ENCODE measurements around the gene CD36. TPM values are rescaled to one million over a fixed set of nuclear protein-coding genes. Genes with fewer than 3 reads are reported as not detected.

CD36 gene
- total and polyA plus RNA-seq, 3 donors from 2014 or later: 5.6 to 19.8 (median 12.8) TPM

DNA sequence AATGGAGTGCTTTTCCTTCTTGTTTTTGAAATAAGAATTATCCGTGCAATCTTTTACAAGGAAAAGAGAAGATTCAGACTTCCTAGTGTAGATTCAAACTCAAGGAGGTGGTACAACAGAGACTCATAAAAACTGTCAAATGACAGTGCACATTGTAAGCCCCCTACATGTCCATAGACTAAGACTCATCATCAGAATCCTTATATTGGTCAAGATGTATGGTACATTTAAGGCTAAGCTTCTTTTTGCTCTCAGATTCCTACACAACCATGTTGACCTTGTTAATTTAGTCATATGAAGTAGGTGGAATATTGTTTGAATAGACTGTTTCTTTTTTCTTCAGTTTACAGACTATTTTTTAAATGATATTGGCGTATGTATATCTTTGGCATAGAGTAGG, 11.6 kb downstream of the CD36 start:
- WGBS, 2 donors: 94 to 96% methylated on average over 2 of the region's 2 CpGs
- intact Hi-C loops (cut with DNase I; ENCODE audit: low total_unique reads): no loop called here

DNA sequence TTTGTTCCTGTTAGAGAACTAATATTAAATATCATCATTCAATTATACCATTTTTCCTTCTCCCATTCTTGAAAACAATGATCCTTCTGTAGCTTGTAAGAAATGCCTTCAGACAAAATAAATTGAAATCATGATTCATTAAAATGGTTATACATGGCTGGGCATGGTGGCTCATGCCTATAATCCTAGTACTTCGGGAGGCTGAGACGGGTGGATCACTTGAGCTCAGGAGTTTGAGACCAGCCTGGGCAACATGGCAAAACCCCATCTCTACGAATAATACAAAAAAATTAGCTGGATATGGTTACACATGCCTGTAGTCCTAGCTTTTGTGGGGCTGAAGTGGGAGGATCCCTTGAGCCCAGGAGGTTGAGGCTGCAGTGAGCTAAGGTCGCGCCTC, 13.0 kb downstream of the CD36 start:
- no peaks in the 10 kb centered on the region for H3K4me1 ChIP-seq
- intact Hi-C loops (cut with DNase I; ENCODE audit: low total_unique reads): no loop called here
- H3K27me3 ChIP-seq: no peaks in the 10 kb centered on the region
- TF ChIP-seq, protein P1, sequence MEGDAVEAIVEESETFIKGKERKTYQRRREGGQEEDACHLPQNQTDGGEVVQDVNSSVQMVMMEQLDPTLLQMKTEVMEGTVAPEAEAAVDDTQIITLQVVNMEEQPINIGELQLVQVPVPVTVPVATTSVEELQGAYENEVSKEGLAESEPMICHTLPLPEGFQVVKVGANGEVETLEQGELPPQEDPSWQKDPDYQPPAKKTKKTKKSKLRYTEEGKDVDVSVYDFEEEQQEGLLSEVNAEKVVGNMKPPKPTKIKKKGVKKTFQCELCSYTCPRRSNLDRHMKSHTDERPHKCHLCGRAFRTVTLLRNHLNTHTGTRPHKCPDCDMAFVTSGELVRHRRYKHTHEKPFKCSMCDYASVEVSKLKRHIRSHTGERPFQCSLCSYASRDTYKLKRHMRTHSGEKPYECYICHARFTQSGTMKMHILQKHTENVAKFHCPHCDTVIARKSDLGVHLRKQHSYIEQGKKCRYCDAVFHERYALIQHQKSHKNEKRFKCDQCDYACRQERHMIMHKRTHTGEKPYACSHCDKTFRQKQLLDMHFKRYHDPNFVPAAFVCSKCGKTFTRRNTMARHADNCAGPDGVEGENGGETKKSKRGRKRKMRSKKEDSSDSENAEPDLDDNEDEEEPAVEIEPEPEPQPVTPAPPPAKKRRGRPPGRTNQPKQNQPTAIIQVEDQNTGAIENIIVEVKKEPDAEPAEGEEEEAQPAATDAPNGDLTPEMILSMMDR (IDR thresholded peaks at IDR 0.05): no peak
- TF ChIP-seq POLR2A (IDR thresholded peaks at IDR 0.05): no peak
- H3K9me3 ChIP-seq: no peaks in the 10 kb centered on the region
- no peak overlapping the region for H3K4me3 ChIP-seq
- DNase-seq: no peak
- H3K27ac ChIP-seq: no peak overlapping the region
- 92 to 95% methylated on average over 5 of the region's 5 CpGs for WGBS, 2 donors
- no peaks in the 10 kb centered on the region for H3K36me3 ChIP-seq (ENCODE audit: low read depth, missing control alignments)

More for the DNA sequence above, 11.6 kb downstream of the CD36 start:
- Histone ChIP-seq H3K4me3 (no peak overlapping the region), H3K4me1 (no peaks in the 10 kb centered on the region), H3K36me3 (ENCODE audit: low read depth, missing control alignments) (no peaks in the 10 kb centered on the region), H3K27ac (no peak overlapping the region), H3K27me3 (no peaks in the 10 kb centered on the region), H3K9me3 (no peaks in the 10 kb centered on the region)
- TF ChIP-seq POLR2A (IDR thresholded peaks at IDR 0.05): no peak
- TF ChIP-seq, protein P1 (IDR thresholded peaks at IDR 0.05): no peak
- DNase-seq: no peak

DNA sequence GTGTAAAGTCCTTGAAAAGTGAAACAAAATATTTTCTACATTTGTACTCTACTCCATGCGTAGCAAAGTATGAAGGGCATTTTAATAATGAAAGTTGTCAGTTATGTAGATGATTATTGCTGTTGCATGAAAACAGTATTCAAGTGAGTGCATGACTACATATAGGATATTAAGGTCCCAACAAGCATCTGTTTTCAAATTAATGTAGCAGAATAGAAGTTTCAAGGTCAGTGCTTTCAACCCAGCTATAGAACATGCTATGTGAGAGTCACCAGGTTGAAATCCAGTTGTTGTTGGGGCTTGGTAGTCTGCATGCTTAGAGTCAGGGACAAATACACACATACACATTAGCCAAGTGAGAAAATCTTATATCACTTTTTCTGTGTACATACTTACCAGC, 14.8 kb downstream of the CD36 start:
- WGBS, 2 donors: 67 to 73% methylated on average over 1 of the region's 1 CpG
- TF ChIP-seq POLR2A (IDR thresholded peaks at IDR 0.05): no peak
- TF ChIP-seq, protein P1 (IDR thresholded peaks at IDR 0.05): no peak
- H3K9me3 ChIP-seq: no peaks in the 10 kb centered on the region
- no peaks in the 10 kb centered on the region for H3K36me3 ChIP-seq (ENCODE audit: low read depth, missing control alignments)
- no peaks in the 10 kb centered on the region for H3K4me1 ChIP-seq
- no peak for DNase-seq
- H3K4me3 ChIP-seq: no peak overlapping the region
- intact Hi-C loops (cut with DNase I; ENCODE audit: low total_unique reads): no loop called here
- H3K27me3 ChIP-seq: no peaks in the 10 kb centered on the region
- no peak overlapping the region for H3K27ac ChIP-seq

DNA sequence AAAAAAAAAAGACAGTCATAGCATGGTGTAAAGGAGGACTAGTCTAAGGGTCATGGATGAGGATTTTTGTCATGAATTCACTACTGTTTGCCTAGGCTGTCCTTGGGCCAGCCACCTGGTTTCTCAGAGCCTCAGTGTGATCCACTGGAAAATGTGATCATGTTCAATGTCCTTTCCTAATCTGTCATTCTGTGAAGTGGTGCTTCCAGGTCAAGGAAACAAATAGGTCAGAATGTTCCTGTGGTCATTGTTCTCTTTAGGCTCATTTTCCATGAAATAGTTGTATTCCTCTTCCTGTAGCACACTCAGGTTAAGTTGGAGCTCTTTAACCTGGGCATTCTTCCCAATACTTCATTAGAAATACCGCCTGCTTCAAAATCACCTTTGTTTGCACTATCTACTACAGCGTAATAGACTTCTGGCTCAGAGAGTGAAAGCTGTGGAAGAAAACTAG, 16.5 kb downstream of the CD36 start:
- TF ChIP-seq, protein P1 (IDR thresholded peaks at IDR 0.05): no peak
- TF ChIP-seq POLR2A (IDR thresholded peaks at IDR 0.05): no peak
- intact Hi-C loops (cut with DNase I; ENCODE audit: low total_unique reads): no loop called here
- no peak for DNase-seq
- Histone ChIP-seq H3K4me3 (no peak overlapping the region), H3K27ac (no peak overlapping the region), H3K36me3 (ENCODE audit: low read depth, missing control alignments) (no peaks in the 10 kb centered on the region), H3K4me1 (no peaks in the 10 kb centered on the region), H3K9me3 (no peaks in the 10 kb centered on the region), H3K27me3 (no peaks in the 10 kb centered on the region)
- WGBS, 2 donors: 81 to 82% methylated on average over 2 of the region's 2 CpGs

DNA sequence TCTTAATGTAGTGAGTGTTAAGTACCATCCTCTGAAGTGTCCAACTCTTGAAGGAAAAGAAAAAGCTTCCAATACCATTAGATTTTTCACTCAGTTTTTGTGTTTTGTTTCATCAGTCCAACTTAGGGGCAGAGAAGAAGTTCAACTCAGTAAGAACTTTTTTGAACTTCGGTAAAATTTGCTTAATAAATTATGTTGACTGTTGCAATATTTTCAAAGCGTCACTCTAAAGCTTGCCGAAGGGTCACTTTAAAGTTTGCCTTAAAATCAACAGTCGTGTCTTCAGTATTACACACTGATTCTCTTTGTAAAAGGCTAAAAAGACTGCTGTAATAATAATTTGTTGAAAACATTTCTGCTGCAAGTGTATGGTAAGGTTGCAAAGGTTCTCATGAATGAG, 17.6 kb downstream of the CD36 start:
- H3K27ac ChIP-seq: no peak overlapping the region
- no peak for DNase-seq
- H3K36me3 ChIP-seq (ENCODE audit: low read depth, missing control alignments): no peaks in the 10 kb centered on the region
- TF ChIP-seq, protein P1 (IDR thresholded peaks at IDR 0.05): no peak
- TF ChIP-seq POLR2A (IDR thresholded peaks at IDR 0.05): no peak
- no peaks in the 10 kb centered on the region for H3K9me3 ChIP-seq
- no peaks in the 10 kb centered on the region for H3K27me3 ChIP-seq
- intact Hi-C loops (cut with DNase I; ENCODE audit: low total_unique reads): no loop called here
- no peaks in the 10 kb centered on the region for H3K4me1 ChIP-seq
- 79 to 91% methylated on average over 4 of the region's 4 CpGs for WGBS, 2 donors
- no peak overlapping the region for H3K4me3 ChIP-seq

Data from testis (tissue), 3 donors.